ENCODE results near the gene GMDS. TPM values are rescaled to one million over a fixed set of nuclear protein-coding genes. Genes with fewer than 3 reads are reported as not detected.

GMDS gene
- polyA plus RNA-seq, 4 donors = 63.3 to 87.8 (median 71.6) TPM

DNA sequence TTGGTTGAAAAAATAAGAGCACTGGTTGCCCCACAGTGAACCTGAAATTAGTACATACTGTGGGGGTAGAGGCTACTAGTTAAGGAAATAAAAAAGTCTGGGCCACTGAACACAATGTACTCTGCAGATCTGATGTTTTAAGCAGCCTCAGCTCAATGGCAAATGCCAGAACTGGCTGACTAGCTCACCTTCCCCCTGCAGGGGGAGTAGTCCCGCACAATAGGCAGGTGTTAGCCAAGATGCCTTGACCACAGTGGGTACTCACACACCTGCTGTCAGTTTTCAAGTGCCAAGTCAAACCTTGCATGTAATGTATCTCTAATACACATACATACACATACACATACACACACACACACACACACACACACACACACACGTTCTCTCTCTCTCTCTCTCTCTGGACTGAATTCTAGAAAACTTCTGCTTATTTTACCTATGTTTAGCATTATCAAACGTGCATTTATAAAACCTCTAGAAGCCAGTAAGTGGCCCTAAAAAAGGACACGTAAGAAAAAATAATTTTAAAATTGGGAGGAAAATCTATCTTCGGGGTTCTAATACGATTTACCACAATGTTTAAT lies 36.1 kb downstream of the GMDS start:
- DNase-seq (ENCODE audit: low read depth in 4 of 4, low spot score in 2 of 4) = no peak

GRCh38 chr6:2208468-2208867 lies 36.9 kb downstream of the GMDS start:
- DNase-seq (ENCODE audit: low read depth in 4 of 4, low spot score in 2 of 4) = no peak

DNA sequence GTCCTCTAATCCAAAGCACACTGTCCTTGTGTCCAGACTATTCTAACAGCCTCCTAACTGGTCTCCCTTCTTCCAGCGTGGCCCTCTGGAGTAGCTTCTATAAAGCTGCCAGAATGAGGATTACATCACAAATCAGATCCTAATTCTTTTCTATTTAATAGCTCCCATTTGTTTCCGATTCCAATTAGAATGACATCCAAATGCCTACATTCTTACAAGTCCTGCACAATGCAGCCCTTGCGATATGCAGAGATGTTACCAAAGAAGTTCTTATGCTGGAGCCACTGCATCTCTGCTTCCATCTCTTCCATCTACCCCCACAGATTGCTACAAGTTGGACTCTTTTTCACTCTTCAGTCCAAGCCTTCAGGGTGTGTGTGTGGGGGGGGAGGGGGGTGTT lies 40.0 kb downstream of the GMDS start:
- no peak for DNase-seq (ENCODE audit: low read depth in 4 of 4, low spot score in 2 of 4)

GRCh38 chr6:2204272-2204671 lies 41.1 kb downstream of the GMDS start:
- no peak for DNase-seq (ENCODE audit: low read depth in 4 of 4, low spot score in 2 of 4)

DNA sequence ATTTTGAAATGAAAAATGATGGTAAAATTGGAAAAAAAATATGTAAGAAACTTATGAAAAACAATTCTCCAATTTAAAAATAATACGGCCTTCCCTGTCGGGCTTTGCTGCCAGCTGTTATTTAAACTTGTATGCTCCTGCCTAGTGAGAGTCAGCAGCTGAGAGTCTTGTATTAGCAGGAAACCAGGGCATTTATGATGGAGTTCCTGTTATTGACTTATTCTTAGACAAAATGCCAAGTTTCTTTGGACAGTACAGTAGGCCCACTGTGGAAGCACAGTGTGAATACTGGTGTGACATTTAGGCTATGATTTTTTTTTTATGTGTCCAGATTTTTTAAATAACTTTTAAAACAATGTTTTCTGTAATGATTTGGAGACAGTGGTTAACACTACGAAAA lies 42.1 kb downstream of the GMDS start:
- no peak for DNase-seq (ENCODE audit: low read depth in 4 of 4, low spot score in 2 of 4)

GRCh38 chr6:2197984-2198383 lies 47.4 kb downstream of the GMDS start:
- DNase-seq (ENCODE audit: low read depth in 4 of 4, low spot score in 2 of 4) = no peak

DNA sequence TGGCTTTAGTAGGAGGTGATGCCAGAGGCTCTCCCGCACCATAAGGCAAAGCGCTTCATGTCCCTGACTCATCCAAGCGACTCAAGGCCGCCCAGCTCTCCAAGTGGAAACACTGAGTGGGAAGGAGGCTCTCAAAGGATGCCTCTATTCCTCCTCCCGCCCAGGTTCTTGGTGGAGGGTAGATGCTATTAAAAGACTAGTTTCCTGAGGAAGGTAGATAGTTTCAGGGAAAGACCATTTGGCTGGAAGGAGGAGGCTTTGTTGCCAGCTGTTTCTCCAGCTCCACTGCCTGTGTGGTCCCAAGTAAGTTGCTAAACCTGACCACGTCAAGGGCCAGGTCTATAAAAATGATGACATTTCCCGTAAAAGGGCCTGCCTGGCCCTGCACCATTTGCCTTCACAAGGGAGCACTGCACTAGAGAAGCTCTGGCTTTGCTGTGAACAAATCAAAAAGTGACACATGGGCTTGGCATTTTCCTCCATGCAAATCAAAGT lies 48.2 kb downstream of the GMDS start:
- no peak for DNase-seq (ENCODE audit: low read depth in 4 of 4, low spot score in 2 of 4)

- peak; percentile 20 to 49 (median 44) for DNase-seq (ENCODE audit: low read depth in 4 of 4, low spot score in 2 of 4)
These were observed 49.2 kb downstream of the GMDS start for GRCh38 chr6:2196079-2196679.

- no peak for DNase-seq (ENCODE audit: low read depth in 4 of 4, low spot score in 2 of 4)
These were observed 50.8 kb downstream of the GMDS start for GRCh38 chr6:2194643-2195042.

DNA sequence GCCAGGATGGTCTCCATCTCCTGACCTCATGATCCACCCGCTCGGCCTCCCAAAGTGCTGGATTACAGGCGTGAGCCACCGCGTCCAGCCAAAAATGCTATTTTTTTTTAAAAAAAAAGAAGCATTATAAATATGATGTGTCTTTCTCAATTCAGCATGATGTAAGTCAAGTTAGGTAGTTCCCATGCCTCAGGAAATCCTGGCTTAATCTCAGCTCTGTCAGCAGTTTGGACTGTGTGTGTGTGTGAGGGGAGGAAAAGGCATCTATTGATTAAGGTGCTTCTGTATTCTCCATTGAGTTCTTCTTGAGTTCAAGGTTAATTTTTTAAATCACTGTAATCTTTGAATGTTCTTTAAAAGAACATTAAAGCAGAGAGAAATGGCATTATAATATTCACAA lies 51.5 kb downstream of the GMDS start:
- DNase-seq (ENCODE audit: low read depth in 4 of 4, low spot score in 2 of 4) = no peak

DNA sequence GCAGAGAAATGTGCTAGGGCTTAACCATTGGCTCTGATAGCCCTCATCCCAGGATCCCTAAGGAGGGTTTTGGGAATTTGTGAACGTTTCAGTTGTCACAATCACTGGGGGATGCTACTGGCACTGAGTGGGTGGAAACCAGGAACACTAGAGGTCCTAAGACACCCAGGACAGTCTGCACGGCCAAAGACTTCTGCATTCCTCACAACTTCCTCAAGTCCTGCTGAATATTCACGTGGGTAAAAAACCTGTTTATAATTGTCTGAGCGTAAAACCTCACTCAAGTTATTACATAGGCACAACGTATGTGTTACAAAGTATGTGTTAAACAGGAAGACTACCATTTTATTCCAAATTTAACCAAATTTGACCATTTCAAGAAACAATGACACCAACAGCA lies 52.4 kb downstream of the GMDS start:
- DNase-seq (ENCODE audit: low read depth in 4 of 4, low spot score in 2 of 4) = no peak

- DNase-seq (ENCODE audit: low read depth in 4 of 4, low spot score in 2 of 4) = no peak
These were observed 54.0 kb downstream of the GMDS start for GRCh38 chr6:2191390-2191740.

DNA sequence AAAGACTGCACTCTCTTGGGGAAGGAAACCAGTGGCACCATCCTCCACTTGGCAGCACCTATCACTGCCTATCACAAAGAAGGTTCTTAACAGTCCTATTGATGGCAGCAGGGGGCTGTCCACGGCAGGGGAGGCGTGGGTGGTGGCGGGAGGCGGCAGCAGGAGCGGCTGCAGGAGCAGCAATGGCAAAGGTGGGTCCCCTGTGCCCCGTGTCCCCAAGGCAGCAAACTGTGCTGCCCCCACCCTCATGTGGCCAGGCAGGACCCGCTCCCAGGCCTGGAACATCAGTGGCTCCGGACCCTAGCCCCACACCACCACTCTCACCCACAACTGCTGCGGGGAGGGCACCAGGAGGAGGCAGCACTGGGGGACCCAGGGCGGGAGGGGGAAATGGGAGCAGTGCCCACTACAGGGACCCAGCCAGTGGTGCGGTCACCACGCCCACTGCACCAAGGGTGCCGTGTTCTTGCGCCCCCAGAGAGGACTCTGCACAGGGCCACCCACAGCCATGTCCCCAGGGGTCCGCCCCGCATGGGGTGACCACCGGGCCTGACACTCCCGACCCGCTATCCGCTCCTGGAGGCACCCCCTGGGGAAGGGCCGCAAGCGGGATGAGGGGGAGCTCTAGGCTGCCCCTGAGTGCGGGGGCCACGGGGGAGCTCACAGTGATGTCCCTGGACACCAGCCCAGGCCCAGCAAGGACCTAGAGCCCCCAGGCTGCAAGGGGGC lies 54.6 kb downstream of the GMDS start:
- no peak for DNase-seq (ENCODE audit: low read depth in 4 of 4, low spot score in 2 of 4)

DNA sequence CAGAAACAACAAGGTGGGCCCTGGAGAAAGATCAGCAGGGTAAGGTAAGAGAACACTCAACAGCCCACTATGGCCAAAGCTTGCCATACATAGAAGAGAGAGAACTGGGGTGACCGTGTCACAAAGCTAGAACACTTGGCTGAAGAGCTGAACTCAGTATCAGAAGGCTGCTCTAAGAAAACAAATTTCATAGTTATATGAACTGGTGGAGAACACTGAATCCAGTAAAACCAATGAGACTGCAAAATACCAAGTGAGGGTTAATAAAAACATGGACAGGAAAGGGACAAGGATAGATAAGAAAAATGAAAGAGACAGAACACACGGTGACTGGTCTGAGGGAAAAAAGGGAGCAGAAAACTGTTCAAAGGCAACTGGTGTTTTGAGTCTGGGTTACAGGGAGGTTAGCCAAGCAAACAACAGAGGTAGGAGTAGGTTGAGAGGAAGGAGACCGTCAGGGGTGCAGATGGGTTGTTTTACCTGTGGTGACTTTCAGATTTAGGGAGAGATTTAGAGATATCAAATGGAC lies 56.5 kb downstream of the GMDS start:
- DNase-seq (ENCODE audit: low read depth in 4 of 4, low spot score in 2 of 4) = no peak

DNA sequence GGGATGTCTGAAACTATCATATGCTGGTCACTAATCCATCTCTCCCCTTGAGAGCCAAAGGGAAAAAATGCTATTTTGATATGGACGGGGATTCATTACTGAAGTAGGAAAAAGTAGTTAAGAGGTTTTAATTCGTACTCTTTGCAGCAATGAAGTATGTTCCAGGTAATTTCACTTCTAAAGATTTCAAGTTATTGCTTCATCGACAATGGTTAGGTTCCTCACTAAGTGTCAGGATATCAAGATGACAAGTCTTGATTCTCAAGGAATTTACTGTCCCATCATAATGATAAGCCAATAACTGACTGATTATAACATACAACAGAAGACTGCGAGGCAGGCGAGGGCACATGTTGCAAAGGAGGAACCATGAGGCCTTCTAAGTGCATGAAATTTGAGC lies 57.0 kb downstream of the GMDS start:
- DNase-seq (ENCODE audit: low read depth in 4 of 4, low spot score in 2 of 4) = no peak

GRCh38 chr6:2187826-2188225 lies 57.6 kb downstream of the GMDS start:
- DNase-seq (ENCODE audit: low read depth in 4 of 4, low spot score in 2 of 4) = no peak

DNA sequence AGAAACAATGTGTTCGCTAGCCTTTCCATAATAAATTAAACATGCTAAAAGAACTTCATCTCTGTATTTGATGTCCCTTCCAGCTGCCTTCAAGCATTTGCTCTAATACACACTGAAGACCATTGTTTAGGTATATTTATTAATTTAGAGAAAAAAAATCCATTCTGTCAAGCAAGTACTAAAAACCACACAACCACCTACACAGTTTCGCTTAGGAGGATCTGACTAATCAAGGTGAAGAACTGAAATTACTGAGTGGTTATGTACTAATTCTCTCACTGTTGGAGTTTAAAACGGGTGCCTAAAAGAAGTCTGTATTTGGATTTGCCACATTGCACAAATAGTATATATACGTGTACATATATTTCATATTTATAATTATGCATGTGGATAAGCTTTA lies 58.9 kb downstream of the GMDS start:
- DNase-seq (ENCODE audit: low read depth in 4 of 4, low spot score in 2 of 4) = no peak

DNA sequence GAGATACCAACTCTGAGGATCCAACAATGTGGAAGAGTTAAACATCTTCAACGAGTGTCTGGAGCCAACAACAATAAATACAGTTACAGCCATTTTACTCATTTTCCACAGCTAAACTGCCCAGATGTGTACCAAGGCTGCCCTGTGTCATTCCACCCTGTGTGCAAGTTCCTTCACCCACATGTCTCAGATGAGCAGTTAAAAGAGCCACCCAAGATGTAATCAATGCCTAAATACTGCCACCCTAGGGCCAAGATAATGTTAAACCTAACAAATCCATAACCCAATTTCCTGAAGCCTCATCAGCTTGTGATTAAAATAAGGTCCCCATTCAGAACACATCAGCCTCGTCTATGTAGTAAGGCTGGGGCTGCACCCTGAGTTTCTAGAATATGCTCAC lies 59.9 kb downstream of the GMDS start:
- DNase-seq (ENCODE audit: low read depth in 4 of 4, low spot score in 2 of 4) = no peak

GRCh38 chr6:2184700-2185455 lies 60.5 kb downstream of the GMDS start:
- no peak for DNase-seq (ENCODE audit: low read depth in 4 of 4, low spot score in 2 of 4)

- DNase-seq (ENCODE audit: low read depth in 4 of 4, low spot score in 2 of 4) = no peak
These were observed 61.7 kb downstream of the GMDS start for GRCh38 chr6:2183752-2184151.

GRCh38 chr6:2183246-2183645 lies 62.2 kb downstream of the GMDS start:
- no peak for DNase-seq (ENCODE audit: low read depth in 4 of 4, low spot score in 2 of 4)

Data from left renal cortex interstitium (tissue), 4 donors.